Head of caudate nucleus (tissue), 42 donors: ENCODE data around the gene CCL8.
"Not testable (repeated sequence)": the region's sequence is repeated elsewhere in the genome, so short reads cannot be mapped to it uniquely, and the experiment has no call there.

Experiments
- DNase-seq, 42 donors: peaks; one replicate each; pipeline versions ENCODE4 v3.0.0 to v3.0.0-alpha.2; 2020 to 2021; ENCODE audit warnings: mixed read lengths in 7 of 42
- intact Hi-C: fragments of 100-400 bp; cut with DNase I; formaldehyde crosslinking; loops from one replicate; pipeline ENCODE4 v1.15.0; 2022

The CCL8 gene

GRCh38 chr17:34311291-34311690 lies 7.9 kb upstream of the CCL8 start:
- intact Hi-C loops: no loop called here
- no peak for DNase-seq

- no peak for DNase-seq
- intact Hi-C loops: no loop called here
Observed at GRCh38 chr17:34312080-34312479, 7.2 kb upstream of the CCL8 start.

- intact Hi-C loops: no loop called here
- no peak for DNase-seq
Observed at GRCh38 chr17:34313164-34313563, 6.1 kb upstream of the CCL8 start.

- intact Hi-C loops: no loop called here
Observed at GRCh38 chr17:34314279-34314678, 5.0 kb upstream of the CCL8 start.

GRCh38 chr17:34318474-34318873 lies 761 bp upstream of the CCL8 start:
- DNase-seq: no peak
- intact Hi-C loops: no loop called here

More at GRCh38 chr17:34314279-34314678, 5.0 kb upstream of the CCL8 start:
- no peak for DNase-seq

- intact Hi-C loops: no loop called here
- DNase-seq: no peak
Observed at GRCh38 chr17:34321964-34322363, 2.7 kb downstream of the CCL8 start.

GRCh38 chr17:34327580-34327979 lies 8.3 kb downstream of the CCL8 start:
- intact Hi-C loops, DNase-seq: not testable (repeated sequence)

- intact Hi-C loops: no loop called here
- DNase-seq: no peak
Observed at GRCh38 chr17:34337701-34338100, 18.5 kb downstream of the CCL8 start.

GRCh38 chr17:34339138-34339770 lies 20.0 kb downstream of the CCL8 start:
- no peak for DNase-seq
- intact Hi-C loops: no loop called here

GRCh38 chr17:34341916-34342315 lies 22.7 kb downstream of the CCL8 start:
- DNase-seq: no peak
- intact Hi-C loops: no loop called here

- intact Hi-C loops: no loop called here
Observed at GRCh38 chr17:34347063-34347462, 27.8 kb downstream of the CCL8 start.

GRCh38 chr17:34349751-34350150 lies 30.5 kb downstream of the CCL8 start:
- intact Hi-C loops: no loop called here
- DNase-seq: no peak

More at GRCh38 chr17:34347063-34347462, 27.8 kb downstream of the CCL8 start:
- no peak for DNase-seq

- DNase-seq: no peak
- intact Hi-C loops: no loop called here
Observed at GRCh38 chr17:34351096-34351495, 31.9 kb downstream of the CCL8 start.

- no peak for DNase-seq
- intact Hi-C loops: no loop called here
Observed at GRCh38 chr17:34352191-34352590, 33.0 kb downstream of the CCL8 start.

GRCh38 chr17:34354637-34355036 lies 35.4 kb downstream of the CCL8 start:
- no peak for DNase-seq
- intact Hi-C loops: no loop called here

GRCh38 chr17:34356194-34356593 lies 37.0 kb downstream of the CCL8 start, which contains the start of gene CCL13:
Gene CCL13 (plus strand): TSS chr17:34356480. CDS start chr17:34356527, 47 bp downstream.
- intact Hi-C loops: no loop called here

GRCh38 chr17:34357398-34357797 lies 38.2 kb downstream of the CCL8 start:
- intact Hi-C loops: no loop called here
- no peak for DNase-seq

More at GRCh38 chr17:34356194-34356593, 37.0 kb downstream of the CCL8 start, which contains the start of gene CCL13:
- DNase-seq: no peak

GRCh38 chr17:34358631-34359030 lies 39.4 kb downstream of the CCL8 start:
- DNase-seq: no peak
- intact Hi-C loops: no loop called here

GRCh38 chr17:34360601-34361270 lies 41.5 kb downstream of the CCL8 start:
- no peak for DNase-seq
- intact Hi-C loops: loop anchor here (5.0 to 10.0 kb wide), 2 partner anchors 158 to 186 kb away; no protein-coding TSS in a partner anchor

- intact Hi-C loops: loop anchor here (5.0 to 10.0 kb wide), 2 partner anchors 159 to 187 kb away; no protein-coding TSS in a partner anchor
- DNase-seq: peak; percentile 65 to 94 (median 86)
Observed at GRCh38 chr17:34361478-34362061, 42.3 kb downstream of the CCL8 start.
